MCF 10A (cell line): Measurements from ENCODE around the gene LGI4. TPM values are rescaled to one million over a fixed set of nuclear protein-coding genes. Genes with fewer than 3 reads are reported as not detected.

Experiments
- BruUV-seq: library from RNA; stranded (reverse); fragments of 400-500 nt; replicated peaks from 2 replicates; lab custom pipeline; 2021; lab: Mats Ljungman, UMichigan
- CTCF ChIA-PET: fragments of 300-600 bp; sonication (Branson Sonifier 250); formaldehyde crosslinking; extraction: SDS; loops from one replicate; lab custom pipeline; 2021; ENCODE audit warnings: antibody characterized with exemption, inconsistent platforms; lab: Yijun Ruan, JAX
- POLR2A ChIA-PET: fragments of 300-600, 350-650 bp; sonication (Branson Sonifier 250); formaldehyde crosslinking; extraction: SDS; loops from one replicate; lab custom pipeline; 2020; ENCODE audit warnings: antibody characterized with exemption, inconsistent platforms; lab: Yijun Ruan, JAX
- DNase-seq: peaks from one replicate; pipeline ENCODE4 v3.0.0-alpha.2; 2018; ENCODE audit not compliant: unreplicated experiment
- H3K27ac Mint-ChIP-seq: one replicate; pipeline ENCODE4 v1.8.0; 2022; ENCODE audit warnings: mild to moderate bottlenecking, low read depth, mixed read lengths; ENCODE audit not compliant: unreplicated experiment
- H3K27me3 Mint-ChIP-seq: one replicate; pipeline ENCODE4 v1.8.0; 2022; ENCODE audit warnings: mixed read lengths; ENCODE audit not compliant: insufficient read depth, unreplicated experiment
- H3K36me3 Mint-ChIP-seq: one replicate; pipeline ENCODE4 v1.8.0; 2022; ENCODE audit warnings: mild to moderate bottlenecking, moderate library complexity, mixed read lengths; ENCODE audit not compliant: insufficient read depth, unreplicated experiment
- H3K4me1 Mint-ChIP-seq: one replicate; pipeline ENCODE4 v1.8.0; 2022; ENCODE audit warnings: mixed read lengths; ENCODE audit not compliant: insufficient read depth, unreplicated experiment
- H3K4me3 Mint-ChIP-seq: one replicate; pipeline ENCODE4 v1.8.0; 2022; ENCODE audit warnings: mild to moderate bottlenecking, moderate library complexity, mixed read lengths; ENCODE audit not compliant: unreplicated experiment
- H3K9me3 Mint-ChIP-seq: one replicate; pipeline ENCODE4 v1.8.0; 2022; ENCODE audit warnings: mixed read lengths; ENCODE audit not compliant: unreplicated experiment
- intact Hi-C: fragments of 100-400 bp; cut with micrococcal nuclease; formaldehyde crosslinking; loops from 2 replicates; pipeline ENCODE4 v1.14.1; 2022
- total RNA-seq: library from RNA; stranded (reverse); gene quantifications from 2 replicates; pipeline ENCODE4 v1.2.3, GENCODE V29; 2022
- TF ChIP-seq, protein P1 (sequence below): fragments of 200-600 bp; IDR thresholded peaks from one replicate; pipeline ENCODE4 v1.8.0; 2022; ENCODE audit warnings: antibody characterized with exemption, mild to moderate bottlenecking; ENCODE audit not compliant: unreplicated experiment

The LGI4 gene
- total RNA-seq, 1 experiment from 2014 or later: not detected

DNA sequence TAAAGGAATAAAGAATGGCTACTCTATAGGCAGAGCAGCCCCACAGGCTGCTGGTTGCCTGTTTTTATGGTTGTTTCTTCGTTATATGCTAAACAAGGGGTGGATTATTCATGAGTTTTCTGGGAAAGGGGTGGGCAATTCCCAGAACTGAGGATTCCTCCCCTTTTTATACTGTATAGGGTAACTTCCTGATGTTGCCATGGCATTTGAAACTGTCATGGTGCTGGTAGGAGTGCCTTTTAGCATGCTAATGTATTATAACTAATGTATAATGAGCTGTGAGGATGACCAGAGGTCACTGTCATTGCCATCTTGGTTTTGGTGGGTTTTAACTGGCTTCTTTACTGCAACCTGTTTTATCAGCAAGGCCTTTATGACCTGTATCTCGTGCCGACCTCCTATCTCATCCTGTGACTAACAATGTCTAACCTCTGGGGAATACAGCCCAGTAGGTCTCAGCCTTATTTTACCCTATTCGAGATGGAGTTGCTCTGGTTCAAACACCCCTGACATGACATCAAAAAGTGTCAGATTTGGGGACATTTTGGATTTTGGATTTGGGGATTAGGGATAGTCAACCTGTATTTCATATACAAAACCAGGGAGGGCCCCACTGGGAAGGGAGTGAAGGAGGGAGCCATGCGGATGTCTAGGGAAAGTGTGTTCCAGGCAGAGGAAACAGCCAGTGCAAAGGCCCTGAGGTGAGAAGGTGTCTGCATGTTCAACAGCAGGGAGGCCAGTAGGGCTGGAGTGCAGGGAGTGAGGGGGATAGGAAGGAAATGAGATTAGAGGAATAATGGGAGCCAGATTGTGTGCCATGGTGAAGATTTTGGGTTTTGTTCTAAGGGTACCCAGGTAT lies 30.6 kb upstream of the LGI4 start:
- no TSS peak for BruUV-seq
- H3K27me3 Mint-ChIP-seq: no peaks in the 10 kb centered on the region
- H3K9me3 Mint-ChIP-seq: peaks cover 14% of the 10 kb centered on the region
- ChIA-PET CTCF (no interaction called here), POLR2A (no interaction called here)
- DNase-seq: no peak
- intact Hi-C loops: no loop called here
- TF ChIP-seq, protein P1, sequence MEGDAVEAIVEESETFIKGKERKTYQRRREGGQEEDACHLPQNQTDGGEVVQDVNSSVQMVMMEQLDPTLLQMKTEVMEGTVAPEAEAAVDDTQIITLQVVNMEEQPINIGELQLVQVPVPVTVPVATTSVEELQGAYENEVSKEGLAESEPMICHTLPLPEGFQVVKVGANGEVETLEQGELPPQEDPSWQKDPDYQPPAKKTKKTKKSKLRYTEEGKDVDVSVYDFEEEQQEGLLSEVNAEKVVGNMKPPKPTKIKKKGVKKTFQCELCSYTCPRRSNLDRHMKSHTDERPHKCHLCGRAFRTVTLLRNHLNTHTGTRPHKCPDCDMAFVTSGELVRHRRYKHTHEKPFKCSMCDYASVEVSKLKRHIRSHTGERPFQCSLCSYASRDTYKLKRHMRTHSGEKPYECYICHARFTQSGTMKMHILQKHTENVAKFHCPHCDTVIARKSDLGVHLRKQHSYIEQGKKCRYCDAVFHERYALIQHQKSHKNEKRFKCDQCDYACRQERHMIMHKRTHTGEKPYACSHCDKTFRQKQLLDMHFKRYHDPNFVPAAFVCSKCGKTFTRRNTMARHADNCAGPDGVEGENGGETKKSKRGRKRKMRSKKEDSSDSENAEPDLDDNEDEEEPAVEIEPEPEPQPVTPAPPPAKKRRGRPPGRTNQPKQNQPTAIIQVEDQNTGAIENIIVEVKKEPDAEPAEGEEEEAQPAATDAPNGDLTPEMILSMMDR: no peak
- H3K4me3 Mint-ChIP-seq: no peak overlapping the region
- H3K36me3 Mint-ChIP-seq: peaks cover 46% of the 10 kb centered on the region
- H3K4me1 Mint-ChIP-seq: peaks cover 24% of the 10 kb centered on the region
- H3K27ac Mint-ChIP-seq: no peak overlapping the region

DNA sequence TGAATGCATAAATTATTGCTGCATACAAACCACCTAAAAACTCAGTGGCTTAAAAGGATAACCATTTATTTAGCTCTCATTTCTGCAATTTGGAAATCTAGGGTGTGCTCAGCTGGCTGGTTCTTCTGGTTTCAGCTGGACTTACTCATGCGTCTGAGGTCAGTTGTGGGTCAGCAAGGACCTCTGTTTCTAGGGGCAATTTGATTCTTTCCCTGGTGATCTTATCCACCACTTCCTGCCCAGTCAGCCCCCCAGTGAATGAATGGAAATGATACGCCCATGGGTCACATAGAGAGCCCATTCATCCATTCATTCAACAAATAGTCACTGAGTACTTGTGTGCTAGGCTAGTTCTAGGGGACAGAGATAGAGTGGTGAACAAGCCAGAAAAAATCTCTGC lies 29.6 kb upstream of the LGI4 start:
- no peaks in the 10 kb centered on the region for H3K27me3 Mint-ChIP-seq
- CTCF ChIA-PET: no interaction called here
- no peak overlapping the region for H3K27ac Mint-ChIP-seq
- no peak for DNase-seq
- TF ChIP-seq, protein P1: no peak
- peaks cover 56% of the 10 kb centered on the region for H3K36me3 Mint-ChIP-seq
- POLR2A ChIA-PET: no interaction called here
- no peak overlapping the region for H3K4me3 Mint-ChIP-seq
- intact Hi-C loops: no loop called here
- H3K9me3 Mint-ChIP-seq: peaks cover 14% of the 10 kb centered on the region
- peaks cover 24% of the 10 kb centered on the region for H3K4me1 Mint-ChIP-seq
- BruUV-seq: no TSS peak

DNA sequence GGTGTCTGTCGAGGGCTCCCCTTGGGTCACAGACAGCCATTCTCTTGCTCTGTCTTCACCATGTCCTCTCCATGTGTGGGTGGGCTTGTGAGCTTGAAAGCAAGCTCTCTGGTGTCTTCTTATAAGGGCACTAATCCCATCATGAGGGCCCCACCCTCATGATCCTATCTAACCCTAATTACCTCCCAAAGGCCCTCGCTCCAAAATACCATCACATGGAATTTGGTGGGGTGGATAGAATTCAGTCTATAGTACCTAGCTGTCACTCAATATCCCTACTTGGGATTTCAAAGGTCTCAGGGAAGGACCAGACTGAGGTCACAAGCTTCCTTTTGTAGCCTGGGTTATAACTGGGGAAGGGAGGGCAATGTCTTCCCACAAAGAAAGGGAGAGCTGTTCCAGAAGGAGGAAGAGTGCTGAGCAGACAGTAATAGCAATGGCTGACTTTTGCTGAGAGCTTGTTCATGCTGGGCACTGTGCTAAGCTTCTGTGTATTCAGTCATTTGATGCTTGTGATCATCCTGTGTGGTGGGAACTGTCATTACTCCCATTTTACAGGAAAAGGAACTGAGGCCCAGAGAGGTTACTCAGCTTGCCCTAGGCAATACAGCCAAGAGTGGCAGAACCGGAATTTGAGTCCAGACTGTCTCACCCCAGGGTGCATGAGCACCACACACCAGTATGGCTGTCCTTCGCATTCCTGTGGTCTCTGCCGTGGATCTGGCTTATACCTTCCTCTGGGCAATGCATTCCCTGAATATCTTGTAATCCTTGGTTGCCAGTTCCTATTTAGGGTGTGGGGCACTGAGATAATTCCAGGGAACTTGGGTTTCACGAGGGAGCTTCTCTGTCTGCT lies 27.8 kb upstream of the LGI4 start:
- CTCF ChIA-PET: interaction anchor here (0.6 to 3.1 kb wide), 6 partner anchors 8 to 191 kb away, joined by 3 to 10 read pairs (median 4); partner anchors contain the start of gene LGI4
- H3K4me1 Mint-ChIP-seq: peaks cover 9% of the 10 kb centered on the region
- POLR2A ChIA-PET: interaction anchor here (0.6 kb wide), 1 partner anchor 9 kb away, joined by 3 read pairs; no protein-coding TSS in a partner anchor
- H3K36me3 Mint-ChIP-seq: peaks cover 68% of the 10 kb centered on the region
- DNase-seq: peak; percentile 74
- no TSS peak for BruUV-seq
- TF ChIP-seq, protein P1: no peak
- H3K27ac Mint-ChIP-seq: peak overlapping the region; percentile 93
- H3K27me3 Mint-ChIP-seq: no peaks in the 10 kb centered on the region
- peaks cover 14% of the 10 kb centered on the region for H3K9me3 Mint-ChIP-seq
- intact Hi-C loops: no loop called here
- no peak overlapping the region for H3K4me3 Mint-ChIP-seq

DNA sequence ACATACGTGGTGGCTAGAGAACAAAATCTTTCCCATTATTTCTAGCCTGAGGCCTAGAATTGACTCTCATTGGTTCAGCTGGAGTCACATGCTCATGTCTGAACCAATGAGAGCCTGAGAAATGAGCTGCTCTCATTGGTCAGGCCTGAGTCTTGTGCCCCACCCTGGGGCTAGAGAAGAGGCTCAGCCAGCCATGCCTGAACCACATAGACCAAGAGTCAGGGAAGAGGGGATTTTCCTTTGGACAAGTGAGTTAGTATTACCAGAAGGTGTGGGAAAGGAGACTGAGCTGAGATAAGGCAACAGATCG lies 26.5 kb upstream of the LGI4 start:
- POLR2A ChIA-PET: interaction anchor here (1.0 kb wide), 1 partner anchor 37 kb away, joined by 3 read pairs; no protein-coding TSS in a partner anchor
- Mint-ChIP-seq H3K27me3 (no peaks in the 10 kb centered on the region), H3K27ac (peak overlapping the region; percentile 55), H3K4me3 (no peak overlapping the region), H3K36me3 (peaks cover 68% of the 10 kb centered on the region), H3K9me3 (peaks cover 10% of the 10 kb centered on the region), H3K4me1 (peaks cover 3% of the 10 kb centered on the region)
- no peak for DNase-seq
- no TSS peak for BruUV-seq
- intact Hi-C loops: no loop called here
- CTCF ChIA-PET: interaction anchor here (3.1 kb wide), 1 partner anchor 26 kb away, joined by 10 read pairs; the partner anchor contains the start of gene LGI4
- TF ChIP-seq, protein P1: no peak
